ENCODE data around the gene LPXN.

LPXN gene

DNA sequence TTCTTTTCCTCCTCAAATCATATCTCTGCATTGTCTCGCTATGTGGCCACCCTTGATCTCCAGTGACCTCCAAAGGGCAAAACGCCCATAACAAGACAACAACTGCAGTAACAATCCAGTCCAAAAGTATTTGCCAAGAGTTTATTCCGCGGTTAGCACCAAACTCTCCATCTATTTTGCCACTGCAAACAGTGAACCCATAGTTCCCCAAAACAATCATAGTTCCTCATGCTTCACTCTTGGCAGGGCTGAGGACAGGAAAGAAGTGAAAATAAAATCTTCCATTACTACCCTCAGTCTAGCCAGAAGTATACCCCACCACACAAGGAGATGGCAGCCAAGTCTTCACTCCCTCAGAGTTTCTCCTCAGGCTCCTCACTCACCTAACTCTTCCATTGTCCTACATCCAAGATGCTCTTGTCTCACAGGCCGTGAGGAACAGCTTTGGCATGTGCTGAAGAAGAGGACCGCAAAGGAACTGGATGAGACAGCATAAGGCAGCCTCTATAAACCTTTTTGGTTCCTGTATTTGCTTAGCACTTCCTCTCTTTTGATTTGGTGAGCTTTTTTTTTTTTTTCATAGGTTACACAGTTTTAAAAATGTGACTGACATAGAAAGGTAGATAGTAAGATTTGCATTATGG lies at the start of gene LPXN:
Gene LPXN (minus strand): TSS at position 480 of the 644 bp plus-strand sequence. CDS start 84 bp downstream, at position 396.
- DNase-seq (ENCODE audit: low read depth) = no peak

DNA sequence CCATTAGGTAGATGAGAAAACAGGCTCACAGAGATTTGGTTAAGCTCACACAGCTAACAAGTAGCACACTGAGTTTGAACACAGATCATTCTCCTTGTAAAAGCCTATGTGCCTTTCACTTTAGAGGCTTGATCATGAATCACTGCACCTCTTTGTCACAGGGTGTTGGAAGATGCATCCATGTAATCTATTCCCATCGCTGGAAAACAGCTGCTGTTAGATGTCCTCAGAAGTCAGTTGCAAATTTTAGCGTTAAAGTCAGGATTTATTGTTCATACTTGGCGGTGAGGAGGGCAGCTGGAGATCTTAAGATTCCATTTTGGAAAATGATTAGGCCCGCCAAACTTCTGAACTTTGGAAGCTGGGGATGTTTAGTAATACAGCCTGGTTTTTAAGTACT lies 49.4 kb upstream of the LPXN start:
- no peak for DNase-seq (ENCODE audit: low read depth)

DNA sequence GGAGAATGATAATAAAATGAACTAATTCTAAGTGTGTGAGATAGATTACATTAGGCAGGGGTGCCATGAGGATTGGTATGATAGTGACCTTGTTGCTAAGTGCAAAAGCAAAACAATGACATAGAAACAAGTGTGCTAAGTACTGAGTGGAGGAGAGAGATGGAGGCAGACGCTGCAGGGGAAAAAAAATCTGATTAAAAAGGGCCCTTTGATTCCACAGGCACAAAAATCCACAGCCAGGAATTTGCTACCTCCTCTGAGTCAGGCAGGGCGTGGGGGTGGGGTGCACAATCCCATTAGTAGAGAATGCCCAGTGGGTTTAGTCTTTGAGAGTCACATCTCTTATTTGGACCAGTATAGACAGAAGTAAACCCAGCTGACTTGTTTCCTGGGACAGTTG lies 46.7 kb upstream of the LPXN start, which contains the start of gene CNTF:
Gene CNTF (plus strand): TSS at position 322 of the 400 bp plus-strand sequence. CDS start 88 bp downstream, outside the sequence.
- DNase-seq (ENCODE audit: low read depth) = no peak

DNA sequence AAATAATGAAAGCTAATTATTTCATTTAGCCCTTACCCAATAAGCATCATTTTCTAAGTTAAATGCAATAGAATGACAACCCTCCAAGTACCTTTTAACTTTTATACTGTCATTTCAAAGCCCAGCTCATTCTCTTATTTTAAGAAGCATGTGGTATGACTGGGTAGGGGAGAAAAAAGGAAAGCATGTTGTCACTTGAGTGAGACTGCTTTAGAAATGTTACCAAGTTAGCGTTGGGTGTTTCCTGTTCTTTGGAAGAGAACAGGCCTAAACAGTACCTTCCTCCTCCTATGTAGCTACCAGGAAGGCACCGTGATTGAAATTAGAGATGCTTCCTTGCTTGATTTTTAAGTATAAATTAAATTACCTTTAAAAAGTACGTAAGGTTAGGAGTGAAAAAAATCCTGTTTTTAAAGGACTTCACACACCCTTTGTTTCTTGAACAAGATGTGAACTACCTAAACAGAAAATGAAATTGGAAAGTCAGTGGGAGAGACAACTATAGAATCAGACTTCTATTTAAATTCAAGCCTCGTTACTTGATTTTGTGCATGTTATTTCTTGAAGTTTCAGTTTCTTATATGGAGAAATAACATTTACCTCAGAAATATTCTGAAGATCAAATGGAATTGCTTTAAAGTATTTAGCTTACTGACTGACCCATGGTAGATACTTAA lies 46.1 kb upstream of the LPXN start:
- DNase-seq (ENCODE audit: low read depth) = no peak

DNA sequence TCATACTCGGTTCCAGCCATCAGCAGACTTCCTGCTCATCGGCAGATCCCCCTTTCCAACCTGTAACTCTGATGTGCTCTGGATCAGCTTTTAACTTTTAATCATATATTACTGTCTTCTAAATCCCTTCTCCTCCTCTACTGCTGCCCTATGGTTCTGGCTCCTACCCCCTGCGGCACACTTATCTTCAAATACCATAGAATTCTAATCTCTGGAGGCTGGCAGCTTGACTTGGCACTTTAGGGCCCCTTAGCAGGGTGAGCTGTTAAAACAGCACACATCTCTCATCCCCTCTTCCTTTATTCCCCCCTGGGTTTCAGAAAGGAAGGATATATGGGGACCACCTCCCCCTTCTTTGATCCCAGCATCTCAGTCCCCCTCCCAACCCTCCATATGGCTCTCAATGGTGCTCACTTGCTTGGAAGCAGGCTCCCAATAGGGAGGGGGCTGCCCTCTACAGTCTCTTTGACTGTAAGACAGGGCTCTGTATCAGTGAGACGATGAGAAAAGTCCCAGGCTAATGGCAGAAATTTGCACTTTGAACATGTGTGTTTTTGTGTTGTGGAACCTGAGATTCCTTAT lies 42.4 kb upstream of the LPXN start:
- DNase-seq (ENCODE audit: low read depth) = no peak

DNA sequence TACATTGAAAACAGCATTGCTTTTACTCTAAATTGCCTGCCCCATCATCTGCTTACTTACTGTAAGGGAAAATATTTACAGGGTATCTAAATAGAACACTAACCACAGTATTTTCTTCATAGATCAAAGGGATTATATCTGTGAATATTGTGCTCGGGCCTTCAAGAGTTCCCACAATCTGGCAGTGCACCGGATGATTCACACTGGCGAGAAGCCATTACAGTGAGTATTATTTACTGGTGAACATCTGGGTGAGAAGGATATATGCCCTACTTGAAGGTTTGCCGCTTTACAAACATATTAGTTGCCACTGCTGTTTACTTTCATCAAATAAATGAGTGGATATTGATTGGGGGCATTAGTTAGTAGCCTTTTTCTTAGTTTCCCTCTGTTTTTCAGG lies 40.9 kb upstream of the LPXN start:
- DNase-seq (ENCODE audit: low read depth) = peak; percentile 77

DNA sequence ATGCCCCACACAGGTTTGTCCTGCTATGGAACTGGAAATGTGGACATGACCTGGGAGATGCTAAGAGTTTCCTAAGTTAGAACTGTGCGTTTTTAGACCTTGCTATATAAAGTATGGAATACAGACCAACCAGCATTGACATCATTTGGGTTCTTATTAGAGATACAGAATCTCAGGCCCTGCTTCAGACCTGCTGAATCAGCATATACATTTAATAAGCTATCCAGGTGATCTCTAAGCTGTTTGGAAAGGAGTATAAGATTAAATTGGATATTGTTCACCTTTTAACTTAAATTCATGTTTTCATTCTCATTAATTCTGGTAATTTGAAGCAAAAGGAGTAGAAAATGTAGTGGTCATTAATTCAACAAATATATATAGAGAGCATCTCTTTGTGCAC lies 39.9 kb upstream of the LPXN start:
- no peak for DNase-seq (ENCODE audit: low read depth)

DNA sequence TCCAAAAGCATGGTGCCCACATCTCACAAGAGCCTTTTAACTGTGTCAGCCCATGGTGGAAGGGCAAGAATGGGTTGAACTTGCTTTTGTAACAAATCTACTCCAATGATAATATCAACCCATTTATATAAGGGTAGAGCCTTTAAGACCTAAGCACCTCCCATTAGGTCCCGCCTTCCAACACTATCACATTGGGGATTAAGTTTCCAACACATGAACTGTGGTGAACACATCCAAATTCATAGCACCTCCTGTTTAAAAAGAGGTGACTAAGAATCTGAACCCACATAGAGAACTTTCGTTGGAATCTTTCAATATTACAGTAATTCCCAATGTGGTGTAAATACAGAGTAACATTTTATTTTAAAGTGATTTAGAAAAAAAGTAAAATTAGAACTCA lies 37.6 kb upstream of the LPXN start:
- DNase-seq (ENCODE audit: low read depth) = no peak

DNA sequence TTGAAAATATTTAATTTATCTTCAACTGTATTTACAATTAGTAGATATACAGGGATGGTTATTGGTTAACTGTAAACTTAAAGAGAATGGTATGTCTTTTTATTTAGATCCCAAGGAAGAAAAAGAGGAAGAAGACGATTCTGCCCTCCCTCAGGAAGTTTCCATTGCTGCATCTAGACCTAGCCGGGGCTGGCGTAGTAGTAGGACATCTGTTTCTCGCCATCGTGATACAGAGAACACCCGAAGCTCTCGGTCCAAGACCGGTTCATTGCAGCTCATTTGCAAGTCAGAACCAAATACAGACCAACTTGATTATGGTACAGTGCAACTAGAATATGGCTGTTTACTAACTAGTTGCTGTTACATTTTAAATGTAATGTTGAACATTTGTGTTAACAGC lies 34.1 kb upstream of the LPXN start:
- no peak for DNase-seq (ENCODE audit: low read depth)

DNA sequence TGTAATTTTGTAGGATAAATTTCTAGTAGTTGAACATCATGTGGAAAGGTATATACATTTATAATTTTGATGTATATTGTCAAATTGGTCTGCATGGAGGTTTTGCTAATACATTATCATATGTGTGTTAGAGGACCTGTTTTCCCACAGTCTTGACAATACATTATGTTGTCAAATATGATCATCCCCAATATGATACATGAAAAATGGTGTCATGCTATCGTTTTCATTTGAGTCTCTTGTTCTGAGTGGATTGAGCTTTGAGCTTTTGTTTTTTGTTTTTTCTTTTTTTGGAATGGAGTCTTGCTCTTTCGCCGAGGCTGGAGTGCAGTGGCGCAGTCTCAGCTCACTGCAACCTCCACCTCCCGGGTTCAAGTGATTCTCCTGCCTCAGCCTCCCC lies 32.7 kb upstream of the LPXN start:
- no peak for DNase-seq (ENCODE audit: low read depth)

DNA sequence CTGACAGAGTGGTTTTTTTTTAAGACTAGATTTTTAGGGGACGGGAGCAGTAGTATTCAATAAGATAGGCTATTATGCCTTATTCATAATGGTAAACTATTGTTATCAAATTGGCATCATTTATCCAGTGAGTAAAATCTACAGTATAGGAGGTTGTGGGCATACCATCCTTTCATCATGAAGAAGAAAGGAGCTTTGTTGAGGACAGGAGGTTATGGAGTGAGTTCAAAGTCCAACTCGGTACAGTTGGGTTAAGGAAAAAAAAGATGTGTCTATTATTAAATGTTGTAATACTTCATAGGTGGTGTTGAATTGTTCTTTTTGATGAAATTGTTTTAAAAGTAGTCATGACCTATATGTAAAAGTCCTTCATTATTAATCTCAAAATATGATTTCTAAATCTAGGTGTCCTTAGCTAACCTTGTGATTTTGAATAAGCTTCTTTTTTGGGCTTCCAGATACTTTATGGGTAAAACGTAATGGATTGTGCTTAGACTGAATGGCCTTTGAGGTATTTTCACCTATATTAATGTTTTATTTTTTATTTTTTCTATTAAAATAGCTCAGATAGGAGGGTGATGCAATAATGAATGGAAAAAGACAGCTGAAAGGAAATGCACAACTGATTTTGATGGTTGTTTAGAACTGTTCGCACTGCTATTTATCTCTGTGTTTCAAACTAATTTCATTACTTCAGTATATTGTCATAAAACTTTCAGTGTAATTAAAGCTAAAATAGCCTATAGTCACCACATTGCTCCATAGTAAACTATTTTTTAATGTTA lies 31.5 kb upstream of the LPXN start:
- DNase-seq (ENCODE audit: low read depth) = no peak

DNA sequence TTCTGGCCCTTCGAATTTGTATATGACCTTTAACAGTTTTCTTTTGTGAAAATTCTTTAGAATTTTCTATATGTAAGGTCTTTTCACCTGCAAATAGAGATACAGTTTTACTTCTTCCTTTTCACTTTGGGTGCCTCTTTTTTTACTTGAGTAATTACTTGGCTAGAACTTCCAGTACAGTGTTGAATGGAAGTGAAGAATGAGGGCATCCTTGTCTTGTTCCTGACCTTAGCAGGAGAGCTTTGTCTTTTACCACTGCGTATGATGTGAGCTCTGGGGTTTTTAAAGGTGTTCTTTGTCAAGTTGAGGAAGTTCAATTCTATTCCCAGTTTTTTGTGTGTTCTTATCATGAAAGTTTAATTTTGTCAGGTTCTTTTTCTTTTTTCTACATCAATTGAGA lies 24.9 kb upstream of the LPXN start:
- no peak for DNase-seq (ENCODE audit: low read depth)

DNA sequence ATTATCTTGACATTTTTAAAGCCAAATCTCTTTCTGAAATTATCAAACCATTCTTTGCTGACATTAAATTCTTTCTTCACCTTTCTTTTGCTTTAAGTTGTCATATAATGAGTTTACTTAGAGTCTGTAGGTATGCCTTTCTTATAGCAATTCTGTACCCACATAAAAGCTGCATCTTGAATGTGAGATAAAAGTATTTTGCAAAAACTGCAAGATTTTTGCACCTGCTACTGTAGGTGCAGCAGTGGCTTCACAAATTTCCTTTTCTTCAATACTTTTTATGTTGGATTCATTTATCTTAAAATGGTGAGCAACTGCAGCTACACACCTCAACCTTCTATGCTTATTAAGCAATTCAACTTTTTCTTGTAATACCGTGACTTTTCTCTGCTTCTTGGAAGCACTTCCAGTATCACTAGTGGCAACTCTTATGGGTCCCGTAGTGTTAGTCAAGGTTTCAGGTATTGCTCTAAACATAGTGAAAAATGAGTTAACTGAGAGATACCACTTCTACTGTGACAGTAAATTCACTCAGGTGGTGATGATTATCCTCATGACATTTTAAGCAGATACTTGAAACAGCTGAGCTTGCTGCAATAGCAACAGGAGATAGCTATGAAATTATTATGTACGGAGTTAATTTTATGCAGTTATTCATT lies 22.0 kb upstream of the LPXN start:
- DNase-seq (ENCODE audit: low read depth) = no peak

DNA sequence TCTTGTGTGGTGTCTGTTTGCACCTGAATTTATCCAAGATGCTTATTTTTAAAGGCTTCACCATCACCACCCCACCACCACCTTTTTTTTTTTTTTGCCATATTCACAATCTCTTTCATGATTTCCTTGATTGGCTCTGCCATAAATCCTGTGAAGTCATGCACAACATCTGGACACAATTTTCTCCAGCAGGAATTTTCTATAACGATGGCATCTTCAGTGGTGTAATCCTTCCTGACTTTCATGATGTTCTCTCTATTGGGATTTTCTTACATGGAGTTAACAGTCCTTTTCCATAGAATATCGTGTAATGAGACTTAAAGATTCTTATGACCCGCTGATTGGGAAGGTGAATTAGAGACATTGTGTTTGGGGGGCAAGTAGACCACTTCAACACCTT lies 21.0 kb upstream of the LPXN start:
- no peak for DNase-seq (ENCODE audit: low read depth)

DNA sequence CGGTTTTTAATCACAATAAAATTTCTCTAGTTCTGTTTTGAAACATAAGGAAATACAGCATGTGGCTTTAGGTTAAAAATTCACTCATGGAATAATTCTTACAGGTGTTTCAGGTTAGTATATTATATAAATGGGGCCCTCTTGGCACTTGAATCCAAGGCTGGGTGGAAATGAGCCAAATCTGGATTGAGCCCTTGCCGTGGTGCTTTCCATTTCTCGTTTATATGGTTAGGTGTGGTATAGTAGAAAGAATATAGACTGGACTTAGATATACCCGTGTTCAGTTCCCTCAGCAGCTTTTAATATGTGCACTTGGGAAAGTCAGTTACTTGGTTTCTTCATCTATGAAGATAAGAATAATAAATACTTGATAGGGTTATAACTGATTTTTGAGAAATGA lies 19.2 kb upstream of the LPXN start:
- no peak for DNase-seq (ENCODE audit: low read depth)

DNA sequence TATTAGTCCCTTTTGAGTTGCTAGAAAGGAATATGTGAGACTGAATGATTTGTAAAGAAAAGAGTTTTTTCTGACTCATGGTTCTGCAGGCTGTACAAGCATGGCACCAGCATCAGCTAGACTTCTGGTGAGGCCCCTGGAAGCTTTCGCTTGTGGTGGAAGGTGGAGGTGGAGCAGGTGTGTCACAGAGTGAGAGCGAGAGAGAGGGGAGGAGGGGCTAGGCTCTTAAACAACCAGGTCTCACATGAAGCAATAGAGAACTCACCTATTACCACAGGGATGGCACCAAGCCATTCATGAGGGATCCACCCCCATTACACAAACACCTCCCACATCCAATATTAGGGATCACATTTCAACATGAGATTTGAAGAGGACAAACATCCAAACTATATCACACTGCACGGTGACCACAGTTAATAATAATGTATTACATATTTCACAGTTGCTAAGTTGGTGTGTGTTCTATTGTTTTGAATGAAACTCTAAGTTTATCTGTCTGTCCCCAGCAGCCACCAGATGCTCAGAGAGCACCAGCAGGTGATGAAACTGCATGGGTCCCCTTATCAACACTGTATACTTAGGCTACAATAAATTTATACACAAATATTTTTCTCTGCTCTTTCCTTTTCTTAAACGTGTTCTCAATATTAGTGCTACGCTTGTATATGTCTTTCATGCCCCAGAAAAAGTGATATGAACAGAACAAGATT lies 17.3 kb upstream of the LPXN start:
- no peak for DNase-seq (ENCODE audit: low read depth)

DNA sequence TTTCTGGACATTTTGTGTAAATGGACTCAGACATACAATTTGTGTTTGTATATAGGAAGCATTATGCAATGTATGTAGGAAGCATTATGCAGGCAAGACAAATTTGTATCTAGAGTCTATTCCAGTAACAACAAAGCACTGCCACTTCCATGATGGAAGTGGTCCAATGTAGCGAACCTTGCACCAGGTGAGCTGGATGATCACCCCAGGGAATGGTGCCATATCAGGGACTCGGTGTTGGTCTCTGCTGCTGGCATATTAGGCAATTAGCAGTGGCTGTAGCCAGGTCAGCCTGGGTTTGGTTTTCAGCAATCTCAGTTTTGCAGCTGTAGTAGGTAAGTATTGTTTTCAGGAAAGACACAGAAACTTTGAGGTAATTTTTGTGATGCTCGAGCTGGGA lies 16.0 kb upstream of the LPXN start:
- no peak for DNase-seq (ENCODE audit: low read depth)

DNA sequence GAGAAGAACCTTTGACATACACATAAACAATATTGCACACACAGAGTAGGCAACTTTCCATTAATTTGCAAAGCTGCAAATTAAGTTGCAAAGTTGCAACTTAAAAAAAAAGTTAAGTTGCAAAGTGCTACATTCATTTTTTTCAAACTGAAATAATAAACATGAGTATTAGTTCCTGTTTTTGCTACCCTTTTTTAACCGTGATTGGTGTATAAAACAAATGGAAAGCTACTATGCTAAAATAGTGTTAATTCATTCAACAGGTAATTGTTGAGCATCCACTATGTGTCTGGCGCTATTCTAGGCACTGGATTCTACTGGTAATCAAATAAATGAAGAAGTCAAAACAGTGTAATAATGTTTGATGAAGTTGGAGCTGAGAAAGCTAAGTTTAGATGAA lies 11.3 kb upstream of the LPXN start:
- DNase-seq (ENCODE audit: low read depth) = no peak

DNA sequence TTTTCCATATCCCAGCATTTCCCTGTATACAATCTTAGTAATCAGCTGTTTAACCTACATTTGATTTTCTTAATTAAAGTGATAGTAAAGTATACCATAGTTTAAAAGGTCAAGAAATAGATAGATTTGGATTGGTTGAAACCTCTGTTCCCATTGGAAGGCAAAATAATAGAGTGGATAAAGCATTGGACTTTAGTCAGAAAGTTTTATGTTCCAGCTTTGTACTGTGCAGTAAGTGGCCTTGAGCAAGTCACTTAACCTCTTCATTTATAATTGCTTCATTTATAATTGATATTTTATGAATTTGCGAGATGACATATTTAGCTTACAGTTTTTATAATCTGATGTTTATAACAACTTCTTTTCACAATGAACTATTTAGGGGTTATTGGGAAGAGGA lies 6.8 kb upstream of the LPXN start:
- DNase-seq (ENCODE audit: low read depth) = no peak

DNA sequence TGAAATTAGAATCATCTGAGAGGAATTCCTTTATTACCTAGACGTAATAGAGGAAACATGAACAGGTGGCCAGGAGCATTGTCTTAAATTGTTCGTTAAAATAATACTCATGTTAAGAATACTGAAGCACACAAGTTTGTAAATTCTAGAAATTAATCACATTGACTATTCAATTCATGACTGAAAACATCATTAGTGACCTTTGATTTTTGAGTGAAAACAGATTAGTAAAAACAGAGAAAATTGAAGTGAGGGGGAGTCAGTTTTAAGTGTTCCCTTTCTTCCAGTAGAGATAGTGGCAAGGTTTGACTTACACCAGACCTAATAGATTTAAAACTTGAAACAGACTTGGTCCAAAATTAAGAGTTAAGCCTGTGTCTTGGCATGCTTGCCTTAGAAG lies 4.7 kb upstream of the LPXN start:
- DNase-seq (ENCODE audit: low read depth) = no peak
